Endothelial cell of umbilical vein (primary cell): Measurements from ENCODE around the gene ARL8B.

Experiments used
- CTCF ChIP-seq, 2 donors: IDR thresholded peaks; 1 replicate in 1 of 2; 2 replicates in 1 of 2; pipeline ENCODE4 v1.5.1; 2011; ENCODE audit warnings: low read length in 2 of 2, mild to moderate bottlenecking in 2 of 2, moderate library complexity in 2 of 2, control low read depth in 1 of 2, inconsistent platforms in 1 of 2, low read depth in 1 of 2; ENCODE audit not compliant: insufficient read depth in 1 of 2; ENCODE audit errors: extremely low read depth in 1 of 2
- EZH2 ChIP-seq: IDR thresholded peaks from 2 replicates; pipeline ENCODE4 v1.6.1; 2012; ENCODE audit warnings: borderline replicate concordance, low read depth, mild to moderate bottlenecking, moderate library complexity, low read length, inconsistent platforms; ENCODE audit not compliant: severe bottlenecking
- FOS ChIP-seq: IDR thresholded peaks from 2 replicates; pipeline ENCODE4 v1.6.1; 2011; ENCODE audit warnings: mild to moderate bottlenecking, low read length, moderate library complexity, borderline replicate concordance; ENCODE audit not compliant: insufficient read depth
- MAX ChIP-seq: IDR thresholded peaks from 2 replicates; pipeline ENCODE4 v1.6.1; 2011; ENCODE audit not compliant: insufficient read depth, insufficient read length
- MYC ChIP-seq: IDR thresholded peaks from one replicate; pipeline ENCODE4 v1.6.1; 2011; ENCODE audit warnings: mild to moderate bottlenecking, low read depth, low read length
- POLR2A ChIP-seq: IDR thresholded peaks from 2 replicates; pipeline ENCODE4 v1.6.1; 2012; ENCODE audit warnings: low read depth, mild to moderate bottlenecking, control low read depth, low read length
- POLR2AphosphoS5 ChIP-seq: IDR thresholded peaks from 2 replicates; pipeline ENCODE4 v1.6.1; 2012; ENCODE audit warnings: low read depth, mild to moderate bottlenecking, control low read depth, low read length, moderate library complexity; ENCODE audit not compliant: insufficient read depth

- no peak for TF ChIP-seq CTCF (IDR thresholded peaks at IDR 0.05; ENCODE audit: extremely low read depth in 1 of 2, insufficient read depth in 1 of 2, low read depth in 1 of 2, low read length in 2 of 2)
- TF ChIP-seq POLR2A: no peak
- TF ChIP-seq EZH2: no peak
- no peak for TF ChIP-seq MYC
- TF ChIP-seq POLR2AphosphoS5: no peak
- no peak for TF ChIP-seq FOS
- TF ChIP-seq MAX: no peak
These were observed 6.5 kb upstream of the ARL8B start for GRCh38 chr3:5115506-5116162.
